ENCODE data around the gene SREK1. TPM values are rescaled to one million over a fixed set of nuclear protein-coding genes. Genes with fewer than 3 reads are reported as not detected.

SREK1 gene
- total RNA-seq, 2 donors from 2014 or later = 118 to 134 TPM

- intact Hi-C loops (cut with DNase I) = no loop called here
- WGBS, 2 donors = 74 to 86% methylated on average over 4 of the region's 4 CpGs
- DNase-seq (no peak), ATAC-seq (no peak)
- H3K27ac ChIP-seq = no peak overlapping the region
- no peaks in the 10 kb centered on the region for H3K9me3 ChIP-seq
- TF ChIP-seq, protein P1, sequence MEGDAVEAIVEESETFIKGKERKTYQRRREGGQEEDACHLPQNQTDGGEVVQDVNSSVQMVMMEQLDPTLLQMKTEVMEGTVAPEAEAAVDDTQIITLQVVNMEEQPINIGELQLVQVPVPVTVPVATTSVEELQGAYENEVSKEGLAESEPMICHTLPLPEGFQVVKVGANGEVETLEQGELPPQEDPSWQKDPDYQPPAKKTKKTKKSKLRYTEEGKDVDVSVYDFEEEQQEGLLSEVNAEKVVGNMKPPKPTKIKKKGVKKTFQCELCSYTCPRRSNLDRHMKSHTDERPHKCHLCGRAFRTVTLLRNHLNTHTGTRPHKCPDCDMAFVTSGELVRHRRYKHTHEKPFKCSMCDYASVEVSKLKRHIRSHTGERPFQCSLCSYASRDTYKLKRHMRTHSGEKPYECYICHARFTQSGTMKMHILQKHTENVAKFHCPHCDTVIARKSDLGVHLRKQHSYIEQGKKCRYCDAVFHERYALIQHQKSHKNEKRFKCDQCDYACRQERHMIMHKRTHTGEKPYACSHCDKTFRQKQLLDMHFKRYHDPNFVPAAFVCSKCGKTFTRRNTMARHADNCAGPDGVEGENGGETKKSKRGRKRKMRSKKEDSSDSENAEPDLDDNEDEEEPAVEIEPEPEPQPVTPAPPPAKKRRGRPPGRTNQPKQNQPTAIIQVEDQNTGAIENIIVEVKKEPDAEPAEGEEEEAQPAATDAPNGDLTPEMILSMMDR (IDR thresholded peaks at IDR 0.05) = no peak
- no peak for TF ChIP-seq POLR2A (IDR thresholded peaks at IDR 0.05)
- H3K36me3 ChIP-seq (replicated peaks in 1 of 2; ENCODE audit: insufficient read depth in 1 of 2, low read depth in 2 of 2) = no peaks in the 10 kb centered on the region
- no peaks in the 10 kb centered on the region for H3K4me1 ChIP-seq
- H3K27me3 ChIP-seq = no peaks in the 10 kb centered on the region
- no peak overlapping the region for H3K4me3 ChIP-seq
These were observed 53.8 kb downstream of the SREK1 start for GRCh38 chr5:66197764-66198405.

- Histone ChIP-seq H3K27ac (no peak overlapping the region), H3K4me3 (no peak overlapping the region), H3K36me3 (replicated peaks in 1 of 2; ENCODE audit: insufficient read depth in 1 of 2, low read depth in 2 of 2) (no peaks in the 10 kb centered on the region), H3K9me3 (no peaks in the 10 kb centered on the region), H3K27me3 (no peaks in the 10 kb centered on the region), H3K4me1 (no peaks in the 10 kb centered on the region)
- no peak for ATAC-seq
- no peak for DNase-seq
- intact Hi-C loops (cut with DNase I) = no loop called here
- 78 to 100% methylated on average over 1 of the region's 1 CpG for WGBS, 2 donors
- TF ChIP-seq, protein P1 (IDR thresholded peaks at IDR 0.05) = no peak
- no peak for TF ChIP-seq POLR2A (IDR thresholded peaks at IDR 0.05)
These were observed 54.7 kb downstream of the SREK1 start for GRCh38 chr5:66198837-66199236.

DNA sequence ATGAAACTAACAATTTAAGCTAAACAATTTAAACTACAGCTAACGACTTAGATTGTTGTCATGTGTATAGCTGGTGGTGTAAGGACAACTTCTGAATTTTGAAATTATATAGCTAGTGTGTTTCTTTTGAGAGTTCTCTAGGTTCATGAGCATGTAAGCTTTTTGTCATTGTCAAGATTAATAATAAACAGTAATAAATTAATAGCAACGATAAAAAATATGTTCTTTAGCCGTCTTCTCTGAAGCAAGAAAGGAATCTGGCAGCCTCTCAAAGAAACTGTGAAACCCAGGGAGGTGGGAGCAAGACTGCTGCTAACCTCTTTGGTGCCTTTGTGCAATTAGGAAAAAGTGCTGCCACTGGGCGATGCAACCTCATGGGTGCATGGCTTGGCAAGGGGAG lies 59.4 kb downstream of the SREK1 start:
- Histone ChIP-seq H3K9me3 (no peaks in the 10 kb centered on the region), H3K4me1 (no peaks in the 10 kb centered on the region), H3K27me3 (no peaks in the 10 kb centered on the region), H3K36me3 (replicated peaks in 1 of 2; ENCODE audit: insufficient read depth in 1 of 2, low read depth in 2 of 2) (no peaks in the 10 kb centered on the region), H3K4me3 (no peak overlapping the region), H3K27ac (no peak overlapping the region)
- ATAC-seq (no peak), DNase-seq (no peak)
- intact Hi-C loops (cut with DNase I) = no loop called here
- WGBS, 2 donors = 81 to 82% methylated on average over 4 of the region's 4 CpGs
- TF ChIP-seq, protein P1 (IDR thresholded peaks at IDR 0.05) = no peak
- TF ChIP-seq POLR2A (IDR thresholded peaks at IDR 0.05) = no peak

GRCh38 chr5:66206465-66206864 lies 62.4 kb downstream of the SREK1 start:
- Histone ChIP-seq H3K9me3 (no peaks in the 10 kb centered on the region), H3K36me3 (replicated peaks in 1 of 2; ENCODE audit: insufficient read depth in 1 of 2, low read depth in 2 of 2) (no peaks in the 10 kb centered on the region), H3K27me3 (no peaks in the 10 kb centered on the region), H3K4me3 (no peak overlapping the region), H3K27ac (no peak overlapping the region), H3K4me1 (no peaks in the 10 kb centered on the region)
- WGBS, 2 donors = 90 to 93% methylated on average over 5 of the region's 5 CpGs
- no peak for ATAC-seq
- DNase-seq = no peak
- intact Hi-C loops (cut with DNase I) = no loop called here
- TF ChIP-seq, protein P1 (IDR thresholded peaks at IDR 0.05) = no peak
- no peak for TF ChIP-seq POLR2A (IDR thresholded peaks at IDR 0.05)

Data from body of pancreas (tissue), 4 donors.